ENCODE measurements around the gene DISC1. TPM values are rescaled to one million over a fixed set of nuclear protein-coding genes. Genes with fewer than 3 reads are reported as not detected.

The DISC1 gene
- total RNA-seq, 1 experiment from 2014 or later: 1.8 TPM

GRCh38 chr1:231738554-231738953 is 112.0 kb downstream of the DISC1 start (continued):
- no peak for TF ChIP-seq ATF3 (IDR thresholded peaks at IDR 0.05)

GRCh38 chr1:231743966-231744365 is 117.4 kb downstream of the DISC1 start:
- Histone ChIP-seq H3K4me2 (ENCODE audit: low read length) (no peak overlapping the region), H3K4me1 (ENCODE audit: control insufficient read depth in 1 of 2, insufficient read depth in 2 of 2, low read length in 2 of 2) (no peaks in the 10 kb centered on the region), H3K9ac (ENCODE audit: low read length) (no peak overlapping the region), H3K27ac (ENCODE audit: low read depth, low read length) (no peak overlapping the region), H3K4me3 (replicated peaks in 1 of 2; ENCODE audit: low read depth in 1 of 2, low read length in 2 of 2) (no peak overlapping the region), H3K27me3 (ENCODE audit: insufficient read depth, low read length) (no peaks in the 10 kb centered on the region), H4K20me1 (ENCODE audit: insufficient read depth) (no peaks in the 10 kb centered on the region), H3K79me2 (ENCODE audit: insufficient read depth, low read length) (no peaks in the 10 kb centered on the region), H3K36me3 (ENCODE audit: control insufficient read depth in 1 of 2, insufficient read depth in 2 of 2, low read length in 2 of 2) (no peaks in the 10 kb centered on the region), H2AFZ (ENCODE audit: low read depth, low read length, poor library complexity, severe bottlenecking) (no peak overlapping the region), H3K9me3 (ENCODE audit: control insufficient read depth in 1 of 2, insufficient read depth in 1 of 2, low read depth in 1 of 2, low read length in 2 of 2) (no peaks in the 10 kb centered on the region), H3K9me2 (ENCODE audit: insufficient read depth) (no peaks in the 10 kb centered on the region)
- BruUV-seq (replicated peaks): no TSS peak
- ATAC-seq: no peak
- CTCF ChIA-PET: interaction anchor here (0.6 kb wide), 1 partner anchor 13 kb away, joined by 4 read pairs; no protein-coding TSS in a partner anchor
- TF ChIP-seq ZBTB33 (IDR thresholded peaks at IDR 0.05; ENCODE audit: extremely low read depth, insufficient replicate concordance, low read length) (no peak), FOSL1 (IDR thresholded peaks at IDR 0.05; ENCODE audit: low read depth) (no peak), EGR1 (IDR thresholded peaks at IDR 0.05; ENCODE audit: low read depth) (no peak), SRF (IDR thresholded peaks at IDR 0.05; ENCODE audit: low read depth) (no peak), SIN3A (IDR thresholded peaks at IDR 0.05; ENCODE audit: low read depth) (no peak)
- POLR2A ChIA-PET: interaction anchor here (0.6 kb wide), 1 partner anchor 14 kb away, joined by 3 read pairs; no protein-coding TSS in a partner anchor
- RAD21 ChIA-PET (ENCODE audit: low non-redundant PET in 1 of 2, low total read pairs in 2 of 2, uncharacterized antibody in 2 of 2, unreplicated experiment in 2 of 2): no interaction called here
- no peak for DNase-seq (ENCODE audit: low read depth, low spot score)
- intact Hi-C loops (cut with micrococcal nuclease): no loop called here
